Calu3 (cell line): ENCODE data around the gene PRMT1. TPM values are rescaled to one million over a fixed set of nuclear protein-coding genes. Genes with fewer than 3 reads are reported as not detected.

Experiments
- BruUV-seq: library from RNA; stranded (reverse); fragments of 400-500 nt; replicated peaks from 2 replicates; lab custom pipeline; 2021; lab: Mats Ljungman, UMichigan
- CTCF ChIA-PET: fragments of 300-600 bp; sonication (Branson Sonifier 250); formaldehyde crosslinking; loops from one replicate; lab custom pipeline; 2022; ENCODE audit warnings: antibody characterized with exemption; lab: Charles Lee
- DNase-seq: peaks from one replicate; pipeline ENCODE4 v3.0.0; 2022
- H3K27ac Mint-ChIP-seq: one replicate; pipeline ENCODE4 v1.8.0; 2022; ENCODE audit warnings: mixed read lengths; ENCODE audit not compliant: unreplicated experiment
- H3K27me3 Mint-ChIP-seq: one replicate; pipeline ENCODE4 v1.8.0; 2022; ENCODE audit warnings: mixed read lengths; ENCODE audit not compliant: unreplicated experiment
- H3K36me3 Mint-ChIP-seq: one replicate; pipeline ENCODE4 v1.8.0; 2022; ENCODE audit warnings: mild to moderate bottlenecking, moderate library complexity, mixed read lengths; ENCODE audit not compliant: insufficient read depth, unreplicated experiment
- H3K4me1 Mint-ChIP-seq: one replicate; pipeline ENCODE4 v1.8.0; 2022; ENCODE audit warnings: mild to moderate bottlenecking, low read depth, mixed read lengths; ENCODE audit not compliant: unreplicated experiment
- H3K4me3 Mint-ChIP-seq: one replicate; pipeline ENCODE4 v1.8.0; 2022; ENCODE audit warnings: mild to moderate bottlenecking, low read depth, moderate library complexity, mixed read lengths; ENCODE audit not compliant: unreplicated experiment
- H3K9me3 Mint-ChIP-seq: one replicate; pipeline ENCODE4 v1.8.0; 2022; ENCODE audit warnings: low read depth, mixed read lengths; ENCODE audit not compliant: unreplicated experiment
- CTCF ChIP-seq: fragments of 200-600 bp; IDR thresholded peaks from one replicate; pipeline ENCODE4 v1.8.0; 2022; ENCODE audit warnings: antibody characterized with exemption; ENCODE audit not compliant: unreplicated experiment
- intact Hi-C: fragments of 100-400 bp; cut with micrococcal nuclease; formaldehyde crosslinking; loops from one replicate; pipeline ENCODE4 v1.10.0; 2022; ENCODE audit not compliant: unreplicated experiment
- total RNA-seq: library from RNA; stranded (reverse); gene quantifications from 2 replicates; pipeline ENCODE4 v1.2.3, GENCODE V29; 2022

The PRMT1 gene
- total RNA-seq, 1 experiment from 2014 or later: 369 TPM

GRCh38 chr19:49676784-49677230 lies 264 bp upstream of the PRMT1 start:
- peaks cover 28% of the 10 kb centered on the region for H3K4me1 Mint-ChIP-seq
- intact Hi-C loops: no loop called here
- BruUV-seq: no TSS peak

GRCh38 chr19:49677901-49678674 lies 1.0 kb downstream of the PRMT1 start:
- H3K4me3 Mint-ChIP-seq: peak overlapping the region; percentile 89
- CTCF ChIA-PET: interaction anchor here (0.6 to 4.2 kb wide), 6 partner anchors 13 to 145 kb away, joined by 3 to 22 read pairs (median 5); partner anchors contain the start of genes BCL2L12, IRF3, RRAS and SCAF1
- peaks cover 76% of the 10 kb centered on the region for H3K36me3 Mint-ChIP-seq
- BruUV-seq: TSS peak; percentile 32
- H3K27ac Mint-ChIP-seq: peak overlapping the region; percentile 79
- H3K9me3 Mint-ChIP-seq: no peaks in the 10 kb centered on the region
- no peaks in the 10 kb centered on the region for H3K27me3 Mint-ChIP-seq
- TF ChIP-seq CTCF: peak; percentile 85
- intact Hi-C loops: no loop called here
- H3K4me1 Mint-ChIP-seq: peaks cover 19% of the 10 kb centered on the region
- DNase-seq: peak; percentile 86

More at GRCh38 chr19:49676784-49677230, 264 bp upstream of the PRMT1 start:
- Mint-ChIP-seq H3K27ac (peak overlapping the region; percentile 99), H3K4me3 (peak overlapping the region; percentile 89), H3K9me3 (no peaks in the 10 kb centered on the region), H3K36me3 (peaks cover 72% of the 10 kb centered on the region), H3K27me3 (no peaks in the 10 kb centered on the region)
- DNase-seq: peak; percentile 99
- CTCF ChIA-PET: interaction anchor here (0.6 to 4.2 kb wide), 7 partner anchors 10 to 130 kb away, joined by 3 to 22 read pairs (median 5); partner anchors contain the start of genes BCL2L12, IRF3, NOSIP and PRRG2
- no peak for TF ChIP-seq CTCF

GRCh38 chr19:49678985-49679770 lies 2.1 kb downstream of the PRMT1 start:
- Mint-ChIP-seq H3K27me3 (no peaks in the 10 kb centered on the region), H3K36me3 (peaks cover 85% of the 10 kb centered on the region), H3K4me1 (peaks cover 19% of the 10 kb centered on the region), H3K27ac (peak overlapping the region; percentile 42), H3K9me3 (no peaks in the 10 kb centered on the region), H3K4me3 (peak overlapping the region; percentile 89)
- intact Hi-C loops: no loop called here
- BruUV-seq: no TSS peak
- TF ChIP-seq CTCF: no peak
- CTCF ChIA-PET: interaction anchor here (0.6 to 4.2 kb wide), 8 partner anchors 37 to 310 kb away, joined by 3 to 22 read pairs (median 4); partner anchors contain the start of genes RRAS and SCAF1
- DNase-seq: no peak

GRCh38 chr19:49679771-49680413 lies 2.8 kb downstream of the PRMT1 start:
- no peaks in the 10 kb centered on the region for H3K27me3 Mint-ChIP-seq
- peaks cover 19% of the 10 kb centered on the region for H3K4me1 Mint-ChIP-seq
- CTCF ChIA-PET: interaction anchor here (0.6 to 0.9 kb wide), 2 partner anchors 87 to 102 kb away, joined by 3 read pairs; no protein-coding TSS in a partner anchor
- intact Hi-C loops: loop anchor here (5.0 kb wide), 1 partner anchor 108 kb away; no protein-coding TSS in a partner anchor
- H3K9me3 Mint-ChIP-seq: no peaks in the 10 kb centered on the region
- peaks cover 89% of the 10 kb centered on the region for H3K36me3 Mint-ChIP-seq
- DNase-seq: no peak
- no peak for TF ChIP-seq CTCF
- BruUV-seq: no TSS peak
- peak overlapping the region; percentile 89 for H3K4me3 Mint-ChIP-seq
- peak overlapping the region; percentile 42 for H3K27ac Mint-ChIP-seq
